Lung (tissue), 12 donors: Measurements from ENCODE around the gene SAMD4A. TPM values are rescaled to one million over a fixed set of nuclear protein-coding genes. Genes with fewer than 3 reads are reported as not detected.
A peak's percentile ranks its signal among the peaks of the same experiment; 100 is the strongest.

ENCODE experiments used
- ATAC-seq: fragments of 200-7000 bp; cut with Tn5 transposase; one replicate; pipeline ENCODE4 v1.9.1; 2020; ENCODE audit warnings: moderate number of reproducible peaks; ENCODE audit not compliant: insufficient read depth, low FRiP score
- DNase-seq, 3 donors: peaks; one replicate each; pipeline ENCODE4 v3.0.0-alpha.2; 2013 to 2017
- H3K27ac ChIP-seq, 2 donors: one replicate each; pipeline ENCODE4 v1.5.1; 2013; ENCODE audit warnings: mild to moderate bottlenecking in 2 of 2, moderate library complexity in 2 of 2, control low read depth in 1 of 2, inconsistent platforms in 1 of 2, low read depth in 1 of 2, low read length in 1 of 2
- H3K27me3 ChIP-seq, 3 donors: one replicate each; pipeline ENCODE4 v1.5.1; 2013; ENCODE audit warnings: low read length in 2 of 3; ENCODE audit not compliant: control insufficient read depth in 3 of 3, insufficient read depth in 3 of 3
- H3K36me3 ChIP-seq, 4 donors: one replicate each; pipeline ENCODE4 v1.5.1; 2013; ENCODE audit warnings: low read length in 4 of 4, mild to moderate bottlenecking in 1 of 4, moderate library complexity in 1 of 4; ENCODE audit not compliant: control insufficient read depth in 4 of 4, insufficient read depth in 4 of 4
- H3K4me1 ChIP-seq, 5 donors: one replicate each; pipeline ENCODE4 v1.5.1; 2013; ENCODE audit warnings: low read length in 5 of 5, mild to moderate bottlenecking in 2 of 5, moderate library complexity in 1 of 5; ENCODE audit not compliant: control insufficient read depth in 5 of 5, insufficient read depth in 5 of 5
- H3K4me3 ChIP-seq: one replicate; pipeline ENCODE4 v1.5.1; 2013; ENCODE audit warnings: mild to moderate bottlenecking, control low read depth, moderate library complexity
- H3K9ac ChIP-seq, 2 donors: one replicate each; pipeline ENCODE4 v1.5.1; 2013; ENCODE audit warnings: low read length in 2 of 2, control low read depth in 1 of 2; ENCODE audit not compliant: insufficient read depth in 1 of 2
- H3K9me3 ChIP-seq, 4 donors: one replicate each; pipeline ENCODE4 v1.5.1; 2013; ENCODE audit warnings: low read length in 3 of 4, mild to moderate bottlenecking in 1 of 4, moderate library complexity in 1 of 4; ENCODE audit not compliant: control insufficient read depth in 4 of 4, insufficient read depth in 3 of 4
- WGBS, 2 donors: extraction: QIAGEN DNeasy Blood & Tissue Kit; methylation state at CpG; one replicate each; pipeline ENCODE4 v1.1.7; 2013; 5-methylcytosine and 5-hydroxymethylcytosine counted together
- polyA plus RNA-seq, 2 donors: library from polyadenylated mRNA; stranded (reverse); fragments of 200-250 nt; gene quantifications; one replicate each; pipeline ENCODE4 v1.2.1, GENCODE V29; 2013
- total RNA-seq, 2 donors: library from RNA; depleted of rRNA in 1 of 2; stranded (reverse); fragments of >200 nt in 1 of 2; gene quantifications; one replicate each; pipeline ENCODE4 v1.2.1, GENCODE V29; 2014 to 2021
- TF ChIP-seq, protein P1 (sequence below): IDR thresholded peaks from 2 replicates; pipeline ENCODE4 v1.5.1; 2012; ENCODE audit warnings: mild to moderate bottlenecking; ENCODE audit errors: control extremely low read depth, extremely low read depth
- donor health status: control.
- donor health status: control.
- donor health status: Bipolar disorder and iron deficiency.
- donor health status: healthy.
- donor health status: DM: yes; HTN: yes; CAD: no.

The SAMD4A gene
- total and polyA plus RNA-seq, 4 donors, result 5.8 to 26.6 (median 16.2) TPM

DNA sequence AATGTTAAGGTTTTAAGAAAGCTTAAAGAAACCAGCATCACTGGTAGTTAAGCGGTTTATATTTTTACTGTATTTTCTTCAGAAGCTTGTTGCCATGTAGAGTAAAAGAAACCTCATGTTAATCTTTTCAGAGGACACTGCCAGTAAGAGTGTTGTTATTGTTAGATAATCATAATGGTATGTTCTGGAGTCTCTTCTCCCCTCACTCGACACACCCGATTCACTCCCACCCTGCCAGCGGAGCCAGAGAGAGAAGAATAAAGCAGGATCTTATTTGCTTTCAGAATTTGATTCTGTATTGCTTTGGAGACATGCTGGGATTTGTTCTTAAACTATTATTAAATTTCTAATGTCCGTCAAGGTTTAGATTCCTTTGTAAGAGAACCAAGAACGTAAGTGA lies 113.7 kb downstream of the SAMD4A start:
- H3K4me1 ChIP-seq, result peaks cover 0 to 67% (median 7%) of the 10 kb centered on the region in 5 donors
- H3K27ac ChIP-seq, result no peak overlapping the region
- H3K27me3 ChIP-seq, result no peaks in the 10 kb centered on the region
- H3K36me3 ChIP-seq, result no peaks in the 10 kb centered on the region
- no peak overlapping the region for H3K4me3 ChIP-seq
- DNase-seq, result no peak
- no peak overlapping the region for H3K9ac ChIP-seq
- ATAC-seq, result no peak
- TF ChIP-seq, protein P1, sequence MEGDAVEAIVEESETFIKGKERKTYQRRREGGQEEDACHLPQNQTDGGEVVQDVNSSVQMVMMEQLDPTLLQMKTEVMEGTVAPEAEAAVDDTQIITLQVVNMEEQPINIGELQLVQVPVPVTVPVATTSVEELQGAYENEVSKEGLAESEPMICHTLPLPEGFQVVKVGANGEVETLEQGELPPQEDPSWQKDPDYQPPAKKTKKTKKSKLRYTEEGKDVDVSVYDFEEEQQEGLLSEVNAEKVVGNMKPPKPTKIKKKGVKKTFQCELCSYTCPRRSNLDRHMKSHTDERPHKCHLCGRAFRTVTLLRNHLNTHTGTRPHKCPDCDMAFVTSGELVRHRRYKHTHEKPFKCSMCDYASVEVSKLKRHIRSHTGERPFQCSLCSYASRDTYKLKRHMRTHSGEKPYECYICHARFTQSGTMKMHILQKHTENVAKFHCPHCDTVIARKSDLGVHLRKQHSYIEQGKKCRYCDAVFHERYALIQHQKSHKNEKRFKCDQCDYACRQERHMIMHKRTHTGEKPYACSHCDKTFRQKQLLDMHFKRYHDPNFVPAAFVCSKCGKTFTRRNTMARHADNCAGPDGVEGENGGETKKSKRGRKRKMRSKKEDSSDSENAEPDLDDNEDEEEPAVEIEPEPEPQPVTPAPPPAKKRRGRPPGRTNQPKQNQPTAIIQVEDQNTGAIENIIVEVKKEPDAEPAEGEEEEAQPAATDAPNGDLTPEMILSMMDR, result no peak
- H3K9me3 ChIP-seq, result no peaks in the 10 kb centered on the region
- 89 to 93% methylated on average over 6 of the region's 6 CpGs for WGBS, 2 donors

DNA sequence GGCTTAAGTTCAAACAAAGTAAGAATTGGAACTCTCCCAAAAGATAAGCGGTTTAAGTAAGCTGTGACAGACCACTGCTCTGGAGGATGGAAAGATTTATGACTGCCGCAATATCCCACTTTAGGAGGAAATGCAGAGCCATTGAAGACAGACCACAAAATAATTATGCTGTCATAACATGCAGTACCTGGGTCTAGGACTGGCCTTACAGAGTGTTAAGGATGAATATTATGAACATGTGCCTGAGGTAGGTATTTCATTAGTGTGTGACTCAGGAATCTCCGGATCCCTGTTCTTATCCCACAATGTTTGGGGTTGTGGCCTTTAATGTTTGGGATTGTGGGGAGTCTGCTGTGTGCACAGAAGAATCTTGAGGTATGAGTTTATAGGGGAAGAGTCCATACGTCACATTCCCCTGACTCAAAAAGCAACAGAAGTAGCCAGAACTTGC lies 114.9 kb downstream of the SAMD4A start:
- Histone ChIP-seq H3K4me1 (peaks cover 0 to 58% (median 9%) of the 10 kb centered on the region in 5 donors), H3K9ac (no peak overlapping the region), H3K4me3 (no peak overlapping the region), H3K9me3 (no peaks in the 10 kb centered on the region), H3K27me3 (no peaks in the 10 kb centered on the region), H3K27ac (peak overlapping the region in 1 of 2 donors; percentile 82), H3K36me3 (no peaks in the 10 kb centered on the region)
- 66 to 74% methylated on average over 4 of the region's 4 CpGs for WGBS, 2 donors
- TF ChIP-seq, protein P1, result no peak
- no peak for DNase-seq
- ATAC-seq, result no peak

DNA sequence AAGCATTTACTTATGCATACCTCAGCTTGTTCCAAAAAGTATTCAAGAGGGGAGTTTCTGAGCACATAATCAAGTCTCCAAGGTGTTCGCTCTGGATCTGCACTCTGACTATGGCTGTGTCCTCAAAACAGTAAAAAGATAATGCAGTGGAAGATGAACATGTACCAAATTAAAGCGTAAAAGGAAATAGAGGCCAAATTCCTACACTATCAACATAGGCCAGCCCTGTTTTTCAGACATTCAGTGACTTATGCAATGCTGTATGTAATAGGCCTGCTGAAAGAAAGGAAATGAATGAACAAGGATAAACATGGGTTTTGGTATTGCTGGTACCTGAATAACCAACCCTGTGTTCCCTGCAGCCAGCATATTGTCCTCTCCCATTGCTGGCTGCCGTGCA lies 115.7 kb downstream of the SAMD4A start:
- Histone ChIP-seq H3K36me3 (no peaks in the 10 kb centered on the region), H3K9me3 (no peaks in the 10 kb centered on the region), H3K27ac (peak overlapping the region in 1 of 2 donors; percentile 82), H3K4me3 (no peak overlapping the region), H3K9ac (no peak overlapping the region), H3K4me1 (peaks cover 0 to 56% (median 14%) of the 10 kb centered on the region in 5 donors), H3K27me3 (no peaks in the 10 kb centered on the region)
- ATAC-seq (no peak), DNase-seq (no peak)
- WGBS, 2 donors, result 92% methylated on average over 3 of the region's 3 CpGs
- TF ChIP-seq, protein P1, result no peak
